ENCODE measurements around the gene PRAF2.

The PRAF2 gene

GRCh38 chrX:49071877-49072711 lies 1.7 kb downstream of the PRAF2 start:
- DNase-seq = no peak

- no peak for DNase-seq
Observed at GRCh38 chrX:49070988-49071387, 2.8 kb downstream of the PRAF2 start.

DNA sequence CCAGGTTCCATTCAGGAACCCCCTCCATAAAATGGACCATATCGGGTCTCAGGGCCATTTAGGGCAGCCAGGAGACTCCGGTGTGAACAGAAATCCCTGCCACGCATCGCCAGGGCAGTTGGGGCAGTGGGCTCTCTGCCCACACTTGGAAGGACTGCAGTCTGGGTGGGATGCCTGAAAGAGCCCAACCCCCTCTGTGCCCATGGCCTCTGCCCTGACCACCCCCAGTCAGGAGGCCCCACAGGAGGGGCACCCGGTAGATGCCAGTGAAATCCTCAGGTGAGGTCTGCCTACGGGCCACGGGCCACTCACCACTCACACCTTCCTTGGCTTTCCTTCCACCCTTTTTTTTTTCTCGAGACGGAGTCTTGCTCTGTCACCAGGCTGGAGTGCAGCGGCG lies 4.8 kb downstream of the PRAF2 start:
- DNase-seq = no peak

DNA sequence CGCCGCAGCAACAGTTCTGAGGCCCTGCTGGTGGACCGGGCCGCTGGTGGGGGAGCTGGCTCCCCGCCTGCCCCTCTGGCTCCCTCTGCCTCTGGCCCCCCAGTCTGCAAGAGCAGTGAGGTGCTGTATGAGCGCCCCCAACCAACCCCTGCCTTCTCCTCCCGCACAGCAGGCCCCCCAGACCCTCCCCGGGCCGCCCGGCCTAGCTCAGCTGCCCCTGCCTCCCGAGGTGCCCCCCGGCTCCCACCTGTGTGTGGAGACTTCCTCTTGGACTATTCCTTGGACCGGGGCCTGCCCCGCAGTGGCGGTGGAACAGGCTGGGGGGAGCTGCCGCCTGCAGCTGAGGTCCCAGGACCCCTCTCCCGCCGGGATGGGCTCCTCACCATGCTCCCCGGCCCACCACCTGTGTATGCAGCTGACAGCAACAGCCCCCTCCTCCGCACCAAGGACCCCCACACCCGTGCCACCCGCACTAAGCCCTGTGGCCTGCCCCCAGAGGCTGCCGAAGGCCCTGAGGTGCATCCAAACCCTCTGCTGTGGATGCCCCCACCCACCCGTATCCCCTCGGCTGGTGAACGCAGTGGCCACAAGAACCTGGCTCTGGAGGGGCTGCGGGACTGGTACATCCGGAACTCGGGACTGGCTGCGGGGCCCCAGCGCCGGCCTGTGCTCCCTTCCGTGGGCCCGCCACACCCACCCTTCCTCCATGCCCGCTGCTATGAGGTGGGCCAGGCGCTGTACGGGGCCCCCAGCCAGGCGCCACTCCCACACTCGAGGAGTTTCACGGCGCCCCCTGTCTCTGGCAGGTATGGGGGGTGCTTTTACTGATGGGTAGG lies 6.3 kb downstream of the PRAF2 start:
- DNase-seq = no peak

GRCh38 chrX:49066690-49067089 lies 7.1 kb downstream of the PRAF2 start:
- no peak for DNase-seq

DNA sequence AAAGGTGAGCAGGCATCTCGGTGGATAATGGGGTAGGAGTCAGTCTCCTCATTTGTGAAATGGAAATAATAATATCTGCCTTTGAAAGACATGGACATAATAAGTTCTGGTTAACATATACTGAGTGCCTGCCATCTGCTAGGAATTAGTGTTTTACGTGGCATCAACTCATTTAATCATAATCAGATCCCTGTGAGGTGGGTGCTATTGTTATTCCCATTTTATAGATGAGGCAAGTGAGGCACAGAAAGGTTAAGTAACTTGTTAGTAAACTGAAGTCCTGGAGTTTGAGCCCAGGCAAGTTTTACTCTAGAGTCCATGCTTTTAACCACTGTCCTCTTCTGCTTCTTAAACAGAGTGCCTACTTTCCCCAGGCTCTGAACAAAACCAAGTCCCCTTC lies 7.5 kb downstream of the PRAF2 start:
- no peak for DNase-seq

DNA sequence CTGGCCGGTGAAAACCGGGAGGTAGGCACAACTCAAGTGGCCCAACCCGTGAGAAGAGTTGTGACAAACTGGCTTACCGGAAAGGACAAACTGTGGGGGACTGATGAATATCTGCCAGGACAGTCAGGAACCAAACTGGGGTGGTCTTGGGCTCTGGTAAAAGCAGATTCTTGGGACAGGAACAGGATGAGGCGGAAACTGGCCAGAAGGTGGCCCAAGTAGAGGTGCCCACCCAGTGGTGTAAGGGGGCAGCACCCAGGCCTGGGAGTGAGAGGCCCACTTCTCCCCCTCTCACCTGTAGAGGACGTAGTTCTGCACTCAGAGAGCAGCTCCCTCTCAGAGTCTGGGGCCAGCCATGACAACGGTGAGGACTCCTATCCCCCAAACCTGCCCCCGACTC lies 9.1 kb downstream of the PRAF2 start:
- DNase-seq = no peak

GRCh38 chrX:49064303-49064702 lies 9.5 kb downstream of the PRAF2 start:
- DNase-seq = no peak

DNA sequence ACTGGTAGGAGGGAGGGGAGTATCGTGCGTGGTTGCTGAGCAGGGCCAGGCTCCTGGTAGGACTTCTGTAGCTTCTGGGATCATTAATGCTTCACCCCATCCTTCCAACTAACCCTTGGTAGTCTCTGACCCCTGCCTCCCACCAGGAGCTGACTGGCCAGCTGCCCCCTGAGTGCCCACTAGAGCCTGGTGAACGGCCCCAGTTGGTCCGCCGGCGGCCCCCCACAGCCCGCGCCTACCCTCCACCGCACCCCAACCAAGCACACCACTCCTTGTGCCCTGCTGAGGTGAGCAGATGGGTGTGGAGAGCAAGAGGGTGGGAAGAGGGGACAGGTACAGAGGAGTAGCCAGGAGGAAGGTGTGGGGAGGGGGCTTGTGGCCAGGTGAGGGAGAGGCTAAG lies 10.1 kb downstream of the PRAF2 start:
- no peak for DNase-seq

- DNase-seq = no peak
Observed at GRCh38 chrX:49061916-49062315, 11.9 kb downstream of the PRAF2 start.

DNA sequence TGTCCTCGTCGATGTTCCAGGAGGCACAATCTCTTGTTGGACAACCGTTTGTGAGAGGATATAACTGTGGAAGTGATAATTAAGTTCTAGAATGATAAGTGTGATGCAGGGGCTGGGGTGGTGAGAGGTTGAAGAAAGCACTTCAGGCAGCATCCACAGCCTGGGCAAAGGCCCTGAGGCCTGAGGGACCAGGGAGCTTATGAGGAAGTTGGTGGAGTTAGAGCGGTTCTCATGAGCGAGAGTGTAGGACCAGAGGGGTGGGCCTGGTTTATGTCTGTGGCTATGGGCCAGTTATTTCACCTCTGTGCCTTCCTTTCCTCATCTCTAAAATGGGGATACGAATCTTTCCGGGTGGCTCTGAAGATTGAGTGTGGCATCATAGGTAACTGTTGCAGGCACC lies 12.3 kb downstream of the PRAF2 start:
- DNase-seq = no peak

- no peak for DNase-seq
Observed at GRCh38 chrX:49060914-49061313, 12.9 kb downstream of the PRAF2 start.

- DNase-seq = no peak
Observed at GRCh38 chrX:49059681-49060085, 14.1 kb downstream of the PRAF2 start.

GRCh38 chrX:49059201-49059600 lies 14.6 kb downstream of the PRAF2 start:
- DNase-seq = no peak

DNA sequence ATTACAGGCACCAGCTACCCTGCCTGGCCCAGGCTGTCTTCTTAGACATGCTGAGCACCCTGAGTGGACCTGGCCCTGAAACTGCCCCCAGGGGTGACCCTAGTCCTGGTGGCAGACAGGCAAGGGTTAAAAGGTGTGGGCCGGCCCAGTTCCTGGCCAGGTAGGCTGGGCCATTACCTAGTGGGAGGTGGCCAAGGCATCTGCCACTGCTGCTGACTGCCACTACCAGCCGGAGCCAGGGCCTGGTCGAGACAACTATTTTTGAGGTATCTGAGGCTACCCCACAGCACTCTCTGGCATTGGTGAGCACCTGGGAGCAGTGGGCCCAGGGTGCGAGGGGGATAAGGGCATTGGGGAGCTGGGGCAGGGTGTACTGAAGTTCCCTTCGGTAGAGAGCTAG lies 15.0 kb downstream of the PRAF2 start, which contains the start of gene CCDC120:
Gene CCDC120, plus strand, starts transcription at position 206 of the 400 bp plus-strand sequence. CDS start 3,043 bp downstream, outside the sequence.
- no peak for DNase-seq

DNA sequence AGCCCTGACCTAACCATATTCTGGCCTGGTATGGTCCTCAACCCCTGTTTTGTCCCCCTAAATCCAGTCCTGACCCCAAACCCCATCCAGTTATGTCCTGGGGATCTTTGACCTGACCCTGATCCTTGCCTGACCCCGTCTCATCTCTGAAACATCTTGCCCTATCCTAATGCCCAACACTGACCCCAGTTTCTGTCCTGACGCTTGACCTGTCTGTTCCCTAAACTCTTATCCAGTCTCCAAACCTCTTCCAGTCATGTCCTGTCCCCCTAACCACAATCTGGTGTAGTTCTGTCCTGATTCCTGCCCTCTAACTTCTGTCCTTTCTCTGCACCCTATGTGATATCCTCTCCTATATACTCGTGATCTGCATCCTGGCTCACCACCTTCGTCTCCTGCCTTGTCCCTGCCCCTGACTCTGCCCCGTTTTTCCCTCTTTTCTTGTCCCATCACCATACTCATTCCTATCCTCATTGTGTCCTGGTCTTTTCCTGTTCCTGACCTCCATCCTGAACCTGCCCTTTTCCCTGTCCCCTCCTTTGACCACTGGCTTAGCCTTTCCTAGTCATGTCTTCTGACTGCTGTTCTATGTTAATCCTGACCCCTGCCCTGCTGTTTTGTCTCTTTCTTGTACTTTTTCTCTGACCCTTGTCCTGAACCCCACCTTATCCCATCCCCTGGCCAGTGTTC lies 19.6 kb downstream of the PRAF2 start:
- DNase-seq = no peak

GRCh38 chrX:49053223-49054072 lies 20.4 kb downstream of the PRAF2 start:
- DNase-seq = peak; percentile 71 to 80

DNA sequence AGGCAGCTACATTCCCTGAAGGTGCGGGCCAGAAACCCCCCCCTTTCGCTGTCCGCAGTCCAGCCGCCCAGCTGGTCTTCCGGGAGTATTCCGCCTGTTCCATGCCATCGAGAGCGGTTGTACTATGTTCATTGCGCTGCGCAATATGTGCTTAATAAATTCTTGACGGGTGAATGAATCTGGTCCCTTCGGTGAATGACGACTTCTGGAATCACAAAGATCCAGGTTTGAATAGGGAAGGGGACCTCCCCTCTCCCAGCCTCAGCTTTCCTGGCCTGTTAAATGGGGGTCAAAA lies 29.9 kb downstream of the PRAF2 start:
- DNase-seq = no peak

DNA sequence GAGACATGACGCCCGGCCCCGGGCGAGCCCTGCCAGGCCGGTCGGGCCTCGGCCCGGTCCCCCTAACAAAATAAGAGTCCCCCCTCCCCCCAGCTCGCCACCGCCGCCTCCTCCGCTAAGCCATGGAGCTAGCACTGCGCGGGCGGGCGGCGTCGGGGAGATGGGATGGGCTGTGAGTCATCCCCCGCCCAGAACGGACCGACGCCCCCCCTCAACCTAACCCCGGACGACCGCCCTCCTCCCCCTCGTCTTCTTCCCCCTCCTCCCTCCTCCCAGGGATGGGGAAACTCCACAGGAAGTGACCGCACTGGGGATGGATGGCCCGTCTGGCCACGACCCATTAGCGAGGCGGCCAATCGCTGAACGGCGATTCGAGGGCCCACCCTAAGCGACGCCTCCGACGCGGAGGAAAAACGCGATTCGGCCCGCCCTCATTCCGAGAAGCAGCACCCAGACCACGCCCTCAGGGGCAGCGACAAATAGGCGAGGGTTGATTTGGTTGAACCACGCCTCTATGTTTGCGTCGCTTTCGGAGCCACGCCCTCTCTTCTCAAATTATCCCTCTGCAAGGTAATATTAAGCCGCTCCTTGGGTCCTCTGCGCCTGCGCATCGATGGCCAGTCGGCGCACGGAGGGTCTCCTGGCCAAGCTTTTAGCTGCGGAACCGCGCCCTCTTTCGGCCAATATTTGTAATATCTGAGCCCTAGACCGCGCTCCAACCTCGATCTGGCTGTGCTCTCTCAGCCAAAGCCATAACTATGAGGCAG lies 30.4 kb downstream of the PRAF2 start, which contains the start of gene TFE3:
Gene TFE3, minus strand, starts transcription at position 138 of the 767 bp plus-strand sequence. Its CDS starts 131 bp downstream, at position 7.
- DNase-seq = peak; percentile 98 to 99

- DNase-seq = no peak
Observed at GRCh38 chrX:49042581-49043219, 31.1 kb downstream of the PRAF2 start.
